HepG2 (cell line): Measurements from ENCODE around the gene KIF9. TPM values are rescaled to one million over a fixed set of nuclear protein-coding genes. Genes with fewer than 3 reads are reported as not detected.

ENCODE experiments used
- ATAC-seq: fragments of 200-7000 bp; cut with Tn5 transposase; 3 replicates; pipeline ENCODE4 v1.9.1; 2020; ENCODE audit warnings: mild to moderate bottlenecking, moderate library complexity
- BruUV-seq: library from RNA; stranded (reverse); fragments of 400-500 nt; replicated peaks from 2 replicates; lab custom pipeline; 2021; lab: Mats Ljungman, UMichigan
- CTCF ChIA-PET: fragments of 300-600 bp; formaldehyde crosslinking; extraction: SDS; loops from one replicate; lab custom pipeline; 2021; ENCODE audit warnings: low total read pairs, inconsistent platforms, low intra/inter-chr PET ratio; lab: Yijun Ruan, JAX
- POLR2A ChIA-PET: fragments of 350-600 bp; sonication (Branson Sonifier 250); formaldehyde crosslinking; loops from one replicate; lab custom pipeline; 2020; ENCODE audit warnings: antibody characterized with exemption, inconsistent platforms; lab: Yijun Ruan, JAX
- DNase-seq: peaks from one replicate; pipeline ENCODE4 v3.0.0-alpha.2; 2015; ENCODE audit warnings: low spot score
- FAIRE-seq: peaks from 3 replicates; lab custom pipeline; 2011; peaks lifted over from hg19 to GRCh38; lab: Jason Lieb, UNC
- H2AFZ ChIP-seq: one replicate; pipeline ENCODE4 v1.6.1; 2011; ENCODE audit warnings: low read length, inconsistent platforms
- H3K27ac ChIP-seq: fragments of 300-600 bp; 3 replicates; pipeline ENCODE4 v1.8.0; 2011; ENCODE audit warnings: mixed run types, mild to moderate bottlenecking, mixed read lengths, low read length, inconsistent platforms; ENCODE audit not compliant: insufficient read depth; ENCODE audit errors: extremely low read length
- H3K27me3 ChIP-seq, 2 experiments: fragments of 200-600 bp in 1 of 2; 2 replicates in 1 of 2; 3 replicates in 1 of 2; pipeline versions ENCODE4 v1.6.0 to v1.8.0; 2011; ENCODE audit warnings: low read length in 2 of 2, mild to moderate bottlenecking in 2 of 2, moderate library complexity in 2 of 2, inconsistent platforms in 1 of 2; ENCODE audit not compliant: insufficient read depth in 2 of 2, control insufficient read depth in 1 of 2
- H3K36me3 ChIP-seq, 2 experiments: fragments of 200-600 bp in 1 of 2; replicated peaks in 1 of 2; 2 replicates in 1 of 2; 3 replicates in 1 of 2; pipeline versions ENCODE4 v1.5.1 to v1.8.0; 2011; ENCODE audit warnings: low read length in 2 of 2, inconsistent platforms in 1 of 2; ENCODE audit not compliant: insufficient read depth in 2 of 2, control insufficient read depth in 1 of 2
- H3K4me1 ChIP-seq: 2 replicates; pipeline ENCODE4 v1.5.1; 2012; ENCODE audit warnings: low read length, inconsistent platforms; ENCODE audit not compliant: insufficient read depth
- H3K4me2 ChIP-seq: 2 replicates; pipeline ENCODE4 v1.6.0; 2011; ENCODE audit warnings: low read depth, low read length, inconsistent platforms
- H3K4me3 ChIP-seq, 3 experiments: fragments of 200-600 bp in 1 of 3; sonication (generic), shearing (Covaris generic) in 1 of 3; replicated peaks in 1 of 3; 2 replicates each; pipeline ENCODE4 v1.5.1; 2011 to 2016; ENCODE audit warnings: low read length in 3 of 3, inconsistent platforms in 2 of 3, low read depth in 2 of 3, mild to moderate bottlenecking in 2 of 3, control low read depth in 1 of 3, mixed read lengths in 1 of 3; ENCODE audit not compliant: insufficient read depth in 1 of 3
- H3K79me2 ChIP-seq: one replicate; pipeline ENCODE4 v1.6.1; 2011; ENCODE audit warnings: low read length, inconsistent platforms; ENCODE audit not compliant: insufficient read depth
- H3K9ac ChIP-seq: 2 replicates; pipeline ENCODE4 v1.6.0; 2011; ENCODE audit warnings: mild to moderate bottlenecking, low read depth, low read length, inconsistent platforms; ENCODE audit not compliant: insufficient read depth
- H3K9me3 ChIP-seq: 2 replicates; pipeline ENCODE4 v1.5.1; 2012; ENCODE audit warnings: mild to moderate bottlenecking, low read length
- H4K20me1 ChIP-seq: 2 replicates; pipeline ENCODE4 v1.6.0; 2011; ENCODE audit warnings: inconsistent platforms, mild to moderate bottlenecking, low read length, moderate library complexity; ENCODE audit not compliant: insufficient read depth
- FOXO1 ChIP-seq: sonication (generic); formaldehyde crosslinking; IDR thresholded peaks from 2 replicates; pipeline ENCODE4 v1.4.0; 2020; ENCODE audit warnings: missing genetic modification reagents
- HIVEP1 ChIP-seq: sonication (generic); formaldehyde crosslinking; IDR thresholded peaks from 2 replicates; pipeline ENCODE4 v1.4.0; 2020; ENCODE audit warnings: mild to moderate bottlenecking, missing genetic modification reagents
- HNF1B ChIP-seq: sonication (generic); formaldehyde crosslinking; IDR thresholded peaks from 2 replicates; pipeline ENCODE4 v1.5.1; 2020; ENCODE audit warnings: mild to moderate bottlenecking, moderate library complexity, missing genetic modification reagents
- MLLT10 ChIP-seq: sonication (generic); formaldehyde crosslinking; IDR thresholded peaks from 2 replicates; pipeline ENCODE4 v1.4.0; 2020; ENCODE audit warnings: missing genetic modification reagents
- POLR2A ChIP-seq, 2 experiments: IDR thresholded peaks; 2 replicates each; pipeline ENCODE4 v1.6.1; 2011; ENCODE audit warnings: low read depth in 2 of 2, low read length in 2 of 2, mild to moderate bottlenecking in 1 of 2, moderate library complexity in 1 of 2; ENCODE audit not compliant: insufficient read depth in 1 of 2
- PTBP1 ChIP-seq: fragments of 200-400 bp; formaldehyde crosslinking; IDR thresholded peaks from 2 replicates; pipeline ENCODE4 v1.6.1; 2018; ENCODE audit warnings: low read length, low read depth; ENCODE audit not compliant: poor library complexity, severe bottlenecking
- SMARCE1 ChIP-seq: fragments of 450-650 bp; IDR thresholded peaks from 2 replicates; pipeline ENCODE4 v1.6.1; 2017; ENCODE audit warnings: borderline replicate concordance
- ZNF101 ChIP-seq: sonication (generic); formaldehyde crosslinking; IDR thresholded peaks from 2 replicates; pipeline ENCODE4 v1.4.0; 2020; ENCODE audit warnings: mild to moderate bottlenecking, low read depth, missing genetic modification reagents, borderline replicate concordance
- ZNF333 ChIP-seq: sonication (generic); formaldehyde crosslinking; IDR thresholded peaks from 2 replicates; pipeline ENCODE4 v1.4.0; 2020; ENCODE audit warnings: mild to moderate bottlenecking, missing genetic modification reagents, borderline replicate concordance
- ZNF335 ChIP-seq: sonication (generic); formaldehyde crosslinking; IDR thresholded peaks from 2 replicates; pipeline ENCODE4 v1.4.0; 2020; ENCODE audit warnings: missing genetic modification reagents
- ZNF337 ChIP-seq: sonication (generic); formaldehyde crosslinking; IDR thresholded peaks from 2 replicates; pipeline ENCODE4 v1.5.1; 2020; ENCODE audit warnings: missing genetic modification reagents, low read depth, mild to moderate bottlenecking, borderline replicate concordance
- ZNF431 ChIP-seq: sonication (generic); formaldehyde crosslinking; IDR thresholded peaks from 2 replicates; pipeline ENCODE4 v1.9.0; 2022; ENCODE audit warnings: missing genetic modification reagents, low read depth, mild to moderate bottlenecking, borderline replicate concordance
- WGBS: methylation state at CpG from one replicate; pipeline ENCODE4 v1.1.6; 2017; ENCODE audit warnings: low lambda C conversion rate; 5-methylcytosine and 5-hydroxymethylcytosine counted together
- in situ Hi-C: cut with HindIII; loops from 2 replicates; pipeline ENCODE4 v1.10.0; 2017; ENCODE audit warnings: low pct_unique_long_range_greater_than_20kb; ENCODE audit not compliant: extremely low pct_ligation_motif_present
- intact Hi-C: fragments of 100-400 bp; cut with micrococcal nuclease; formaldehyde crosslinking; loops from one replicate; pipeline ENCODE4 v1.10.0; 2022; ENCODE audit not compliant: unreplicated experiment
- polyA plus RNA-seq, 8 experiments: library from polyadenylated mRNA; depleted of rRNA in 3 of 8; stranded (reverse) in 7 of 8; unstranded in 1 of 8; fragments of >200 nt; fragmentation: Illumina TruSeq in 4 of 8; extraction: Trizol in 4 of 8; gene quantifications; 2 replicates each; pipeline versions ENCODE4 v1.2.1 to v1.2.3, GENCODE V29; 2011 to 2016; ENCODE audit warnings: low read depth in 4 of 8, missing spikeins in 1 of 8, mixed read lengths in 1 of 8; ENCODE audit not compliant: insufficient read depth in 1 of 8
- total RNA-seq, 5 experiments: library from RNA; depleted of rRNA; stranded (reverse); fragments of >200 nt; fragmentation: Illumina TruSeq; extraction: Trizol; gene quantifications; 2 replicates each; pipeline ENCODE4 v1.2.3, GENCODE V29; 2016; ENCODE audit warnings: low read depth in 1 of 5

The KIF9 gene
- total and polyA plus RNA-seq, 2 of the 13 experiments (the other 11 are each of a cell fraction or from before 2014, with no cell fraction given): 5.1 to 16.9 TPM

GRCh38 chr3:47283193-47283537 lies 566 bp upstream of the KIF9 start (continued):
- TF ChIP-seq PTBP1 (peak; percentile 1), ZNF333 (CRISPR knock-in tag) (no peak), ZNF335 (CRISPR knock-in tag) (no peak), HNF1B (CRISPR knock-in tag) (no peak), ZNF337 (CRISPR knock-in tag) (no peak), ZNF431 (CRISPR knock-in tag) (no peak), ZNF101 (CRISPR knock-in tag) (no peak), FOXO1 (CRISPR knock-in tag) (no peak)

DNA sequence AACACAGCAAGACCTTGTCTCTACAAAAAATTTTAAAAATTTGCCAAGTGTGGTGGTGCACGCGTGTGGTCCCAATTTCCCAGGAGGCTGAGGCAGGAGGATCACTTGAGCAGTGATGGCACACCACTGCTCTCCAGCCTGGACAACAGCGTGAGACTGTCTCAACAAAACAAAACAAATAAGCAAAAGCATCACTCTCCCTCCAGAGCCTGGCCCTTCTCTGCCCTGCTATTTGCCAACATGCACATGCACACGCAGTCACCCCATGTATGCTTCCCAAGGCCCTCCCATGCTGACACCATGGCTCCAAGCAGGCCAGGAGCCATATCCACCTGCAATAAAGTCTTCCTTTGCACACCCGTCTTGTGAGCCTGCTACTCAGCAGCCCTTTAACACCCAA lies 2.1 kb downstream of the KIF9 start:
- CTCF ChIA-PET: interaction anchor here (2.7 kb wide), 1 partner anchor 44 kb away, joined by 12 read pairs; no protein-coding TSS in a partner anchor
- no peak for ATAC-seq
- Histone ChIP-seq H3K79me2 (peaks cover 34% of the 10 kb centered on the region), H3K4me3 (no peak overlapping the region; a peak in 1 of 6 replicates), H4K20me1 (no peaks in the 10 kb centered on the region), H3K9ac (no peak overlapping the region), H2AFZ (no peak overlapping the region), H3K36me3 (0 out of 5 replicates have a peak, but pooled peaks cover 0 to 2% of the 10 kb centered on the region in 2 experiments), H3K4me2 (0 out of 2 replicates have a peak overlapping the region, but pooled peaks have one; percentile 82), H3K9me3 (no peaks in the 10 kb centered on the region), H3K27ac (no peak overlapping the region), H3K4me1 (peaks cover 34% of the 10 kb centered on the region), H3K27me3 (no peaks in the 10 kb centered on the region; a peak in 1 of 5 replicates)
- DNase-seq: no peak
- intact Hi-C loops (no loop called here), in situ Hi-C loops (loop anchor here (5.0 kb wide), 1 partner anchor 42 kb away; no protein-coding TSS in a partner anchor)
- FAIRE-seq: no peak
- POLR2A ChIA-PET: no interaction called here
- 100% methylated on average over 5 of the region's 5 CpGs for WGBS
- TF ChIP-seq POLR2A (IDR thresholded peaks at IDR 0.05; ENCODE audit: insufficient read depth in 1 of 2, low read depth in 2 of 2, low read length in 2 of 2) (peak in 1 of 2 experiments; percentile 51; a peak in 1 of 4 replicates), MLLT10 (CRISPR knock-in tag) (no peak), HIVEP1 (CRISPR knock-in tag) (0 out of 2 replicates have a peak, but pooled peaks have one; percentile 26), SMARCE1 (no peak)
- no TSS peak for BruUV-seq
